ENCODE results near the gene CDH11. TPM values are rescaled to one million over a fixed set of nuclear protein-coding genes. Genes with fewer than 3 reads are reported as not detected.

Gene CDH11
- total and polyA plus RNA-seq, 7 experiments from 2014 or later, result not detected

DNA sequence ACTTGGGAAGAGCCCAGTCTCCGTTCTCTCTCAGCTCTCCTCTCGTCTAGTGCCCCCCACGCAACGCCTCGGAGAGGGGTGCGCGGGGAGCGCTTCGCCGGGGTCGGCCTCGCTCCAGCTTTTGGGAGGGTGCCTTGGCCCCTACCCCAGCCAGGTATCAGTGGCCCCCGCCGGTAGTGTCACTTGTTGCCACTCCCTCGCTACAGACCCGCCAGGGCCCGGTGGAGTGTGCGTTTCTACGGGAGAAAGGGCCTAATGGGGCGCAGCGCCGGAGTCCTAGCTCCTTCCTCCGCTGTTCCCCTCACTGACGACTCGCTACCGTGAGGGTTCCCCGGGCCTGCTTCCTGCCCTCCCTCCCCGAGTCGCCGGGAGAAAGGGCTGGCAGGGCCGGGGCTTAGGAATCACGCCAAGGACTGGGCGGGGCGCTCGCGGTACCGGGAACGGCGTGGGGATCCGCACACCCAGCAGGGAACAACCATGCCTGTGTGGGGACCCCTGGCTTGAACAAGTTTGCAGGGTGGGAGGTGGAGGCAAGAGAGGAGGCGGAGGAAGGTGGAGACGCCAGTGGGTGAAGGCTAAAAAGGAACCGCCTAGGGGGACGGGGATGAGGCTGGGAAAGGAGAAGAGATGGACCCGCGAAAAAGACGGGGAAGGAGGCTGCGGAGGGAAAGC is 997 bp upstream of the CDH11 start:
- H3K4me3 ChIP-seq (ENCODE audit: low read length), result no peak overlapping the region
- ChIA-PET POLR2A (no interaction called here), CTCF (no interaction called here)
- peaks cover 0 to 4% (median 0%) of the 10 kb centered on the region in 5 donors for H3K36me3 Mint-ChIP-seq
- peaks cover 0 to 9% (median 4%) of the 10 kb centered on the region in 7 donors for H3K4me1 Mint-ChIP-seq
- no peak overlapping the region for H3K4me3 Mint-ChIP-seq
- ATAC-seq, result no peak
- H3K27ac ChIP-seq (ENCODE audit: low read depth, low read length), result no peak overlapping the region
- H3K36me3 ChIP-seq (ENCODE audit: control insufficient read depth in 2 of 3, insufficient read depth in 3 of 3, low read length in 3 of 3), result no peaks in the 10 kb centered on the region
- H3K9me3 ChIP-seq (ENCODE audit: control insufficient read depth in 2 of 3, low read length in 3 of 3), result no peaks in the 10 kb centered on the region
- DNase-seq, result no peak
- no peaks in the 10 kb centered on the region for H3K4me1 ChIP-seq (ENCODE audit: control insufficient read depth in 2 of 2, insufficient read depth in 2 of 2, low read length in 2 of 2)
- intact Hi-C loops (cut with micrococcal nuclease), result no loop called here
- H3K27me3 Mint-ChIP-seq, result peaks cover 26 to 49% (median 32%) of the 10 kb centered on the region in 5 donors
- peaks cover 0 to 6% (median 0%) of the 10 kb centered on the region in 11 donors for H3K9me3 Mint-ChIP-seq
- no peaks in the 10 kb centered on the region for H3K27me3 ChIP-seq (ENCODE audit: control insufficient read depth in 2 of 2, insufficient read depth in 2 of 2, low read length in 2 of 2)
- peak overlapping the region in 1 of 9 donors; percentile 39 for H3K27ac Mint-ChIP-seq

- peaks cover 0 to 3% (median 0%) of the 10 kb centered on the region in 11 donors for H3K9me3 Mint-ChIP-seq
- peaks cover 0 to 9% (median 4%) of the 10 kb centered on the region in 7 donors for H3K4me1 Mint-ChIP-seq
- H3K27me3 ChIP-seq (ENCODE audit: control insufficient read depth in 2 of 2, insufficient read depth in 2 of 2, low read length in 2 of 2), result no peaks in the 10 kb centered on the region
Measured at GRCh38 chr16:65120831-65121721, 787 bp downstream of the CDH11 start.

DNA sequence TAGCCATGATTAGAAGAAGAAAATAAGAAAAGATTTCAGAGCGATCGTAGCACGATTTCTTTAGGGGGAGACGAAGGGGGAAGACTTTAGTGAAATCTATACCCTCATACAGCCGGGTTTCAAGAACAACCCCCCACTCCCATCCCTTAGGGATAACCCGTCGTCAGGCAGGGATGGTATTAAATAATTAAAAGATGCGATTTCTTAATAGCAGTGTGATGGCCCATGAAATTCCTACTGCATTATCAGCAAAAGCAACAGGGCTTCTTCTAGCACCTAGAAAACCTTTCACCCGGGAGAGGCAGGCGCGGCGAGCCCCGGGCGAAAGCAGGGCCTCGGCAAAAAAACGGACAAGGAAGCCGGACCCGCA is 1.4 kb downstream of the CDH11 start:
- Mint-ChIP-seq H3K4me1 (peaks cover 0 to 9% (median 4%) of the 10 kb centered on the region in 7 donors), H3K9me3 (peaks cover 0 to 3% (median 0%) of the 10 kb centered on the region in 11 donors), H3K27me3 (peaks cover 26 to 49% (median 32%) of the 10 kb centered on the region in 5 donors), H3K27ac (no peak overlapping the region), H3K4me3 (no peak overlapping the region), H3K36me3 (peaks cover 0 to 4% (median 0%) of the 10 kb centered on the region in 5 donors)
- CTCF ChIA-PET, result no interaction called here
- H3K27me3 ChIP-seq (ENCODE audit: control insufficient read depth in 2 of 2, insufficient read depth in 2 of 2, low read length in 2 of 2), result no peaks in the 10 kb centered on the region
- no peak overlapping the region for H3K4me3 ChIP-seq (ENCODE audit: low read length)
- intact Hi-C loops (cut with micrococcal nuclease), result no loop called here
- H3K27ac ChIP-seq (ENCODE audit: low read depth, low read length), result no peak overlapping the region
- ATAC-seq (no peak), DNase-seq (no peak)
- POLR2A ChIA-PET, result no interaction called here
- H3K4me1 ChIP-seq (ENCODE audit: control insufficient read depth in 2 of 2, insufficient read depth in 2 of 2, low read length in 2 of 2), result no peaks in the 10 kb centered on the region
- H3K36me3 ChIP-seq (ENCODE audit: control insufficient read depth in 2 of 3, insufficient read depth in 3 of 3, low read length in 3 of 3), result no peaks in the 10 kb centered on the region
- no peaks in the 10 kb centered on the region for H3K9me3 ChIP-seq (ENCODE audit: control insufficient read depth in 2 of 3, low read length in 3 of 3)

More at GRCh38 chr16:65120831-65121721, 787 bp downstream of the CDH11 start:
- no peak for DNase-seq
- intact Hi-C loops (cut with micrococcal nuclease), result no loop called here
- no peak overlapping the region for H3K27ac Mint-ChIP-seq
- Histone ChIP-seq H3K36me3 (ENCODE audit: control insufficient read depth in 2 of 3, insufficient read depth in 3 of 3, low read length in 3 of 3) (no peaks in the 10 kb centered on the region), H3K4me3 (ENCODE audit: low read length) (no peak overlapping the region), H3K9me3 (ENCODE audit: control insufficient read depth in 2 of 3, low read length in 3 of 3) (no peaks in the 10 kb centered on the region), H3K4me1 (ENCODE audit: control insufficient read depth in 2 of 2, insufficient read depth in 2 of 2, low read length in 2 of 2) (no peaks in the 10 kb centered on the region), H3K27ac (ENCODE audit: low read depth, low read length) (no peak overlapping the region)
- peaks cover 26 to 49% (median 32%) of the 10 kb centered on the region in 5 donors for H3K27me3 Mint-ChIP-seq
- no peak overlapping the region for H3K4me3 Mint-ChIP-seq
- POLR2A ChIA-PET, result no interaction called here
- no peak for ATAC-seq
- H3K36me3 Mint-ChIP-seq, result peaks cover 0 to 4% (median 0%) of the 10 kb centered on the region in 5 donors
- CTCF ChIA-PET, result no interaction called here

DNA sequence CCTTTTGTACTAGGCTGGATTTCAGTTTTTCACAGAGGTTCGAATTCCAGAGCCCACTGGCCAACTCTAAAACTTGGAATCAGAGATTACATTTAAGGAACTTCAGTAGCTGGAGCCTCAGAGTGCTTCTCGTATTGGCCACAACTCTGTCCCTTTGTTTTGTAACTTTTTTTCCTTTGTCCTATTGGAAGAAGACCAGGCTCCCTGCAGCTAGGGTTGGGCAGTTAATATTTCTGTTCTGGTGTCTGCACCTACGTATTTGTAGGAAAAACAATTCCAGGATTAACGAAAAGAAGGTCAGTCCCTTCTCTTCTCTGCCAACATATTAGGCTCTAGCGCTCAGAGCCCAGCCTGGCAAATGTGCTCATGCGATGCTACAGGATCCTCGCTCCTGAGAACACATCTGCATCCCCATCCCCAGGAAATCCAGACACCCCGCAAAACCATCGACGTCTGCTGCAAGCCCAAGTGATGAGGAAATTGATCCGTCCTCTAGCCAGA is 1.9 kb downstream of the CDH11 start:
- Histone ChIP-seq H3K36me3 (ENCODE audit: control insufficient read depth in 2 of 3, insufficient read depth in 3 of 3, low read length in 3 of 3) (no peaks in the 10 kb centered on the region), H3K9me3 (ENCODE audit: control insufficient read depth in 2 of 3, low read length in 3 of 3) (no peaks in the 10 kb centered on the region), H3K4me1 (ENCODE audit: control insufficient read depth in 2 of 2, insufficient read depth in 2 of 2, low read length in 2 of 2) (no peaks in the 10 kb centered on the region), H3K4me3 (ENCODE audit: low read length) (no peak overlapping the region), H3K27me3 (ENCODE audit: control insufficient read depth in 2 of 2, insufficient read depth in 2 of 2, low read length in 2 of 2) (no peaks in the 10 kb centered on the region), H3K27ac (ENCODE audit: low read depth, low read length) (no peak overlapping the region)
- H3K36me3 Mint-ChIP-seq, result peaks cover 0 to 4% (median 0%) of the 10 kb centered on the region in 5 donors
- POLR2A ChIA-PET, result no interaction called here
- H3K9me3 Mint-ChIP-seq, result peaks cover 0 to 3% (median 0%) of the 10 kb centered on the region in 11 donors
- intact Hi-C loops (cut with micrococcal nuclease), result loop anchor here (5.0 kb wide), 1 partner anchor 1758 kb away; no protein-coding TSS in a partner anchor
- peaks cover 26 to 49% (median 32%) of the 10 kb centered on the region in 5 donors for H3K27me3 Mint-ChIP-seq
- DNase-seq, result no peak
- no peak for ATAC-seq
- CTCF ChIA-PET, result no interaction called here
- H3K4me3 Mint-ChIP-seq, result no peak overlapping the region
- peaks cover 0 to 9% (median 4%) of the 10 kb centered on the region in 7 donors for H3K4me1 Mint-ChIP-seq
- H3K27ac Mint-ChIP-seq, result no peak overlapping the region

- Mint-ChIP-seq H3K36me3 (peaks cover 0 to 4% (median 0%) of the 10 kb centered on the region in 5 donors), H3K27ac (no peak overlapping the region), H3K27me3 (peaks cover 23 to 45% (median 29%) of the 10 kb centered on the region in 5 donors), H3K4me3 (no peak overlapping the region), H3K9me3 (peaks cover 0 to 3% (median 0%) of the 10 kb centered on the region in 11 donors), H3K4me1 (peaks cover 0 to 7% (median 4%) of the 10 kb centered on the region in 7 donors)
- ATAC-seq, result no peak
- Histone ChIP-seq H3K27me3 (ENCODE audit: control insufficient read depth in 2 of 2, insufficient read depth in 2 of 2, low read length in 2 of 2) (no peaks in the 10 kb centered on the region), H3K27ac (ENCODE audit: low read depth, low read length) (no peak overlapping the region), H3K4me3 (ENCODE audit: low read length) (no peak overlapping the region), H3K36me3 (ENCODE audit: control insufficient read depth in 2 of 3, insufficient read depth in 3 of 3, low read length in 3 of 3) (no peaks in the 10 kb centered on the region), H3K4me1 (ENCODE audit: control insufficient read depth in 2 of 2, insufficient read depth in 2 of 2, low read length in 2 of 2) (no peaks in the 10 kb centered on the region), H3K9me3 (ENCODE audit: control insufficient read depth in 2 of 3, low read length in 3 of 3) (no peaks in the 10 kb centered on the region)
- ChIA-PET CTCF (no interaction called here), POLR2A (no interaction called here)
- intact Hi-C loops (cut with micrococcal nuclease), result loop anchor here (5.0 kb wide), 1 partner anchor 1757 kb away; no protein-coding TSS in a partner anchor
- DNase-seq, result no peak
Measured at GRCh38 chr16:65119435-65119834, 2.4 kb downstream of the CDH11 start.

DNA sequence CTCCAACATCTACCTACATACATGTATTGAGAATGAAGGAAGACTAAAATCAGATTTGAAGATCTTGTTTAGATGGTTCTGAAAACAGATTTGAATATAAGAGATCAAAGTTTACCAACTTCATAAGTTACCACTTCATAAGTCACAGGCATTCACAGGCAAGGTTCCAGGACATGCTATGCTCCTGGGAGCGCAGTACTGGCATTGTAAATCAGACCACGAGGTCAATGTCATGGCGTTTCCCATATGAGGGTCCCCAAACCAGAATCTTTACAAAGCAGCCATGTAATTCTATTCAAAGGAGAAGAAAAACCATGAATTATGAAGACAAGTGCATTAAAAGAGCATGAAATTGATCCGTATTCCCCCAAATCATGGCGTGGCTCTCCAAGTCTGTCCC is 3.0 kb downstream of the CDH11 start:
- DNase-seq (no peak), ATAC-seq (no peak)
- Mint-ChIP-seq H3K4me3 (no peak overlapping the region), H3K27ac (no peak overlapping the region), H3K27me3 (peaks cover 17 to 40% (median 24%) of the 10 kb centered on the region in 5 donors), H3K36me3 (peaks cover 0 to under 1% (median 0%) of the 10 kb centered on the region in 5 donors), H3K9me3 (peaks cover 0 to 1% (median 0%) of the 10 kb centered on the region in 11 donors), H3K4me1 (peaks cover 0 to 5% (median 1%) of the 10 kb centered on the region in 7 donors)
- no peaks in the 10 kb centered on the region for H3K9me3 ChIP-seq (ENCODE audit: control insufficient read depth in 2 of 3, low read length in 3 of 3)
- H3K4me3 ChIP-seq (ENCODE audit: low read length), result no peak overlapping the region
- H3K36me3 ChIP-seq (ENCODE audit: control insufficient read depth in 2 of 3, insufficient read depth in 3 of 3, low read length in 3 of 3), result no peaks in the 10 kb centered on the region
- ChIA-PET POLR2A (no interaction called here), CTCF (no interaction called here)
- no peaks in the 10 kb centered on the region for H3K4me1 ChIP-seq (ENCODE audit: control insufficient read depth in 2 of 2, insufficient read depth in 2 of 2, low read length in 2 of 2)
- H3K27ac ChIP-seq (ENCODE audit: low read depth, low read length), result no peak overlapping the region
- intact Hi-C loops (cut with micrococcal nuclease), result loop anchor here (5.0 kb wide), 1 partner anchor 1757 kb away; no protein-coding TSS in a partner anchor
- H3K27me3 ChIP-seq (ENCODE audit: control insufficient read depth in 2 of 2, insufficient read depth in 2 of 2, low read length in 2 of 2), result no peaks in the 10 kb centered on the region
